Activated CD4-positive, alpha-beta T cell treated with anti-CD3 and anti-CD28 coated beads, Interleukin-2, amount 50 U/mL, for 48 hours (primary cell): ENCODE measurements around the gene TPI1.
A peak's percentile ranks its signal among the peaks of the same experiment; 100 is the strongest.
"Not testable (repeated sequence)": the region's sequence is repeated elsewhere in the genome, so short reads cannot be mapped to it uniquely, and the experiment has no call there.

Experiments
- DNase-seq, 2 experiments: peaks; one replicate each; pipeline ENCODE4 v3.0.0-alpha.2; 2020

Gene TPI1

DNA sequence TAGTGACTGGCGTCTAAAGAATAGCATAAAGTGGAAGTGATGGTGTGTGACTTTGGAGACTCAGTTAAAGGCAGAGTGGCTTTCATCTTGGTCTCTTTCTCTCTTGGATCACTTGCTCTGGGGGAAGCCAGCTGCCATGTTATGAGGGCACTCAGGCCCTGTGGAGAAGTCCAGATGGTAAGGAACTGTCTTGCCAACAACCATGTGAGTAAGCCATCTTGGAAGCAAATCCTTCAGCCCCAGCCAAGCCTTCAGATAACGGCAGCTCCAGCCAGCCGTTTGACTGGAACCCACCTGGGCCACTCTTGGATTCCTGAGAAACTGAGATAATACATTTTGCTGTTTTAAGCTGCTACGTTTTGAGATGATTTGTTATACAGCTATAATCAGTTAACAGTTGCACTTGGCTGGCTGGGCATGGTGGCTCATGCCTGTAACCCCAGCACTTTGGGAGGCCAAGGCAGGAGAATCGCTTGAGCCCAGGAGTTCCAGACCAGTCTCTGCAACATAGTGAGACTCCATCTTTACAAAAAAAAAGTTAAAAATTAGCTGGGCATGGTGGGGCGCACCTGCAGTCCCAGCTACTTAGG is 29.6 kb downstream of the TPI1 start:
- DNase-seq: no peak

- no peak for DNase-seq
Observed at GRCh38 chr12:6899427-6899826, 32.1 kb downstream of the TPI1 start.

- peak in 1 of 2 experiments; percentile 32 for DNase-seq
Observed at GRCh38 chr12:6899837-6900519, 32.6 kb downstream of the TPI1 start.

GRCh38 chr12:6902448-6902847 is 35.1 kb downstream of the TPI1 start:
- DNase-seq: no peak

- DNase-seq: no peak
Observed at GRCh38 chr12:6903722-6904121, 36.4 kb downstream of the TPI1 start.

DNA sequence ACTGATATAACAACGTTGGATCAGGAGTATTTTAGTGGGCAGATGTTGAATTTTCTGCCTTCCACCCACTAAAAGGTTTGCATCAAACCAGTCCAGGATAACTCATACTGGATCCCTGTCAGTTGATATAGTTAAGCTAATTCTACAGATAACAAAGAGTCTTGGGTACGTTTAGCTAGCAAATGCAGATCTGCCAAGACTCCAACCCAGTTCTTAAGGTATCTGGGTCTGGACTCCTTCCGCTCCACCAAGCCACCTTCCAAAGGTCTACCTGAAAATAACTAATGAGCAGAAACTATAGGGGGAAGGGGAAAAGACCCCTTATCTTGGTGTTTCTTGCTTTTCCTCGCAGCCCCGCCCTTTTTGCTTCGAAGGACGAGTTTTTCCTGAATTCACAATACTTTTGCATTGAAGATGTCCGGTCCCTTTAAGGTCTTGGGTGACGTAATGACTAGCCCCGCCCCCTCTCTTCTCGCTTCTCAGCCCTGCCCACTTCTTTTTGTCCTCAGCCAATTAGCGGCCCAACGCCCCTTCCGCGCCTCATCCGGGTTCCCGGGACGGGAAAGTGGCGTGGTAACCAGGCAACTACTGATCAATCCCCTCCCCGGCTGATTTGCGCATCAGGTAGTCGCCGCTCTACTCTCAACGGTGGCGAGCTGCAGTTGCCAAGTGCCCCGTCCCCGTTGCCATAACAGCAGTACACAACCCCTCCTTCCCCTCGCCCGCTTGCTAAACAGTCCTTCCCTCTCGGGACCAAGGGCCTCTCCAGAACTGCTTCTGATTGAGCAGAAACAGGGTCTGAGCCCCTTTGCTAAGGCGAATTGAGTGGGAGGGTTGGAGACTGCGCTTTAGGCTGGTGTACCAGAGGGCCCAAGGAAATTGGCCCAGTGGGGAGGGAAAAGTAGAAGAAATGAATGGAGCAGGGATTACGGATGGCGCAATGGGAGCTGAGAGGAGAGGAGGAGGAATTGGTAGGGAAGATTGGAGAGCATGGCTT is 37.2 kb downstream of the TPI1 start, which contains the start of gene LRRC23:
TSS of gene LRRC23 (plus strand) at position 543 of the 997 bp plus-strand sequence. CDS start 812 bp downstream, outside the sequence.
- peak; percentile 99 for DNase-seq

- DNase-seq: no peak
Observed at GRCh38 chr12:6905414-6906040, 38.2 kb downstream of the TPI1 start.

- DNase-seq: not testable (repeated sequence)
Observed at GRCh38 chr12:6908141-6908540, 40.8 kb downstream of the TPI1 start.

GRCh38 chr12:6909421-6910145 is 42.3 kb downstream of the TPI1 start:
- DNase-seq: no peak

GRCh38 chr12:6912164-6912935 is 45.0 kb downstream of the TPI1 start:
- DNase-seq: no peak

- peak; percentile 83 to 84 for DNase-seq
Observed at GRCh38 chr12:6914246-6914946, 47.1 kb downstream of the TPI1 start, which contains the start of gene ENO2. ENO2 (plus strand) TSS chr12:6914580; CDS start chr12:6915833, 1,253 bp downstream.

- peak; percentile 50 to 65 for DNase-seq
Observed at GRCh38 chr12:6914947-6915788, 47.8 kb downstream of the TPI1 start.

- DNase-seq: no peak
Observed at GRCh38 chr12:6915789-6916285, 48.5 kb downstream of the TPI1 start.

GRCh38 chr12:6916426-6917200 is 49.3 kb downstream of the TPI1 start:
- no peak for DNase-seq

DNA sequence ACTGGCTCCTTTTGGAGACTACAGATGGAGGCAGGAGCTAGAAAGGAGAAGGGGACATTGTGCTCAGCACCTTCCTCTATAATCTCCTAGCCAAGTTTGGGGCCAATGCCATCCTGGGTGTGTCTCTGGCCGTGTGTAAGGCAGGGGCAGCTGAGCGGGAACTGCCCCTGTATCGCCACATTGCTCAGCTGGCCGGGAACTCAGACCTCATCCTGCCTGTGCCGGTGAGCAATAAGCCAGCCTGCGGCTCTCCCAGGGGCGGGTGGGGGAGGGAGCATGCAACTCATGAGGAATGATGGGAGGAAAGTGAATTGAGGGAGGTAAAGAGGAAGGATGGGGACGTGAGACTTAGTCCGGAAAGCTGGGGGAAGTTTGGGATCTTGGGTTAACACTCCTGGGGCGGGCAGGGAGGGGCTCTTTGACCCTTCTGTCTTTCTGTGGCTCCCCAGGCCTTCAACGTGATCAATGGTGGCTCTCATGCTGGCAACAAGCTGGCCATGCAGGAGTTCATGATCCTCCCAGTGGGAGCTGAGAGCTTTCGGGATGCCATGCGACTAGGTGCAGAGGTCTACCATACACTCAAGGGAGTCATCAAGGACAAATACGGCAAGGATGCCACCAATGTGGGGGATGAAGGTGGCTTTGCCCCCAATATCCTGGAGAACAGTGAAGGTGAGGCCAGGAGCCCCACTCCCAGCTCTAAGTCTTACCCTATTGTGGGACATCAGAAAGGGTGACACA is 50.3 kb downstream of the TPI1 start:
- no peak for DNase-seq

GRCh38 chr12:6919588-6919987 is 52.3 kb downstream of the TPI1 start:
- no peak for DNase-seq
